ENCODE measurements around the gene IL1R1. TPM values are rescaled to one million over a fixed set of nuclear protein-coding genes. Genes with fewer than 3 reads are reported as not detected.

The IL1R1 gene
- total and polyA plus RNA-seq, 10 of the 15 experiments (the other 5 are each of a cell fraction or from before 2014, with no cell fraction given): 0.17 to 13.2 (median 0.53) TPM

GRCh38 chr2:102177814-102178478 is 35.4 kb downstream of the IL1R1 start:
- ChIA-PET SMC1A (ENCODE audit: uncharacterized antibody, unreplicated experiment) (interaction anchor here (0.7 to 1.2 kb wide), 2 partner anchors 62 to 139 kb away, joined by 3 to 5 read pairs; no protein-coding TSS in a partner anchor), POLR2A (interaction anchor here (0.7 kb wide), 1 partner anchor 44 kb away, joined by 3 read pairs; no protein-coding TSS in a partner anchor), RAD21 (ENCODE audit: unreplicated experiment) (no interaction called here), CTCF (no interaction called here)
- no peak for ATAC-seq
- TF ChIP-seq RB1 (IDR thresholded peaks at IDR 0.05; ENCODE audit: borderline replicate concordance) (no peak), POU2F2 (IDR thresholded peaks at IDR 0.05; ENCODE audit: borderline replicate concordance, low read depth, low read length) (no peak), KAT2A (conservative IDR thresholded peaks at IDR 0.05; ENCODE audit: control insufficient read depth, low read depth, low read length) (no peak), YY1 (IDR thresholded peaks at IDR 0.05; ENCODE audit: low read depth, low read length) (no peak), CEBPB (IDR thresholded peaks at IDR 0.05; ENCODE audit: borderline replicate concordance in 1 of 2, low read depth in 2 of 2, low read length in 2 of 2) (no peak), SREBF1 (IDR thresholded peaks at IDR 0.05; ENCODE audit: low read length) (no peak), E4F1 (IDR thresholded peaks at IDR 0.05; ENCODE audit: borderline replicate concordance, partially characterized antibody) (no peak)
- H3K27ac ChIP-seq (ENCODE audit: control insufficient read depth, insufficient read depth): no peak overlapping the region
- in situ Hi-C loops (cut with MboI) (no loop called here), intact Hi-C loops (cut with micrococcal nuclease; ENCODE audit: unreplicated experiment) (loop anchor here (2.0 kb wide), 1 partner anchor 57 kb away; no protein-coding TSS in a partner anchor)
- no peaks in the 10 kb centered on the region for H3K4me1 ChIP-seq (ENCODE audit: control insufficient read depth, insufficient read depth, low read length)
- H3K4me3 ChIP-seq: no peak overlapping the region
- no peaks in the 10 kb centered on the region for H3K36me3 ChIP-seq (ENCODE audit: control insufficient read depth in 2 of 2, insufficient read depth in 2 of 2, low read length in 1 of 2)
- no TSS peak for BruUV-seq (replicated peaks)
- H3K27me3 ChIP-seq (replicated peaks in 1 of 2; ENCODE audit: control insufficient read depth in 2 of 2, insufficient read depth in 2 of 2, low read length in 1 of 2): no peaks in the 10 kb centered on the region
- FAIRE-seq: no peak
- DNase-seq (ENCODE audit: low read depth, low spot score): no peak
- no peaks in the 10 kb centered on the region for H3K79me2 ChIP-seq (ENCODE audit: control insufficient read depth, insufficient read depth, low read length)
- no peaks in the 10 kb centered on the region for H3K9me3 ChIP-seq (replicated peaks; ENCODE audit: control insufficient read depth, insufficient read depth, low read length)
- no peak overlapping the region for H3K9ac ChIP-seq (ENCODE audit: control insufficient read depth, insufficient read depth, low read length)
- H3K4me2 ChIP-seq (ENCODE audit: control insufficient read depth, insufficient read depth): no peak overlapping the region
- H4K20me1 ChIP-seq (ENCODE audit: control insufficient read depth, insufficient read depth): no peaks in the 10 kb centered on the region
- H2AFZ ChIP-seq (ENCODE audit: control insufficient read depth, low read depth, low read length): no peak overlapping the region
- 39% methylated on average over 7 of the region's 7 CpGs for WGBS (ENCODE audit: insufficient coverage, insufficient replicate concordance, low lambda C conversion rate, missing lambda C conversion rate)
